Measurements from ENCODE around the gene ZNF471.
A peak's percentile ranks its signal among the peaks of the same experiment; 100 is the strongest.

Gene ZNF471

GRCh38 chr19:56543776-56544175 lies 36.1 kb downstream of the ZNF471 start:
- TF ChIP-seq ZNF274 (IDR thresholded peaks at IDR 0.05; ENCODE audit: low read depth, low read length): no peak
- H3K4me3 ChIP-seq (ENCODE audit: low read length): no peak overlapping the region

GRCh38 chr19:56547535-56547934 lies 39.9 kb downstream of the ZNF471 start:
- H3K4me3 ChIP-seq (ENCODE audit: low read length): no peak overlapping the region
- no peak for TF ChIP-seq ZNF274 (IDR thresholded peaks at IDR 0.05; ENCODE audit: low read depth, low read length)

GRCh38 chr19:56554272-56554869 lies 46.7 kb downstream of the ZNF471 start:
- H3K4me3 ChIP-seq (ENCODE audit: low read length): no peak overlapping the region
- TF ChIP-seq ZNF274 (IDR thresholded peaks at IDR 0.05; ENCODE audit: low read depth, low read length): peak; percentile 60; the same call in 1 of the 2 replicates

- H3K4me3 ChIP-seq (ENCODE audit: low read length): no peak overlapping the region
- TF ChIP-seq ZNF274 (IDR thresholded peaks at IDR 0.05; ENCODE audit: low read depth, low read length): no peak
These were observed 55.1 kb downstream of the ZNF471 start for GRCh38 chr19:56562766-56563165.

GRCh38 chr19:56566904-56567273 lies 59.2 kb downstream of the ZNF471 start:
- TF ChIP-seq ZNF274 (IDR thresholded peaks at IDR 0.05; ENCODE audit: low read depth, low read length): no peak

GRCh38 chr19:56567274-56568120 lies 59.8 kb downstream of the ZNF471 start, which contains the start of gene ZNF470:
Gene ZNF470, plus strand, starts transcription at chr19:56567468. Its CDS starts 2,844 bp downstream, at chr19:56570312.
- TF ChIP-seq ZNF274 (IDR thresholded peaks at IDR 0.05; ENCODE audit: low read depth, low read length): no peak
- H3K4me3 ChIP-seq (ENCODE audit: low read length): peak within 1 kb of the TSS; percentile 91

More at GRCh38 chr19:56566904-56567273, 59.2 kb downstream of the ZNF471 start:
- H3K4me3 ChIP-seq (ENCODE audit: low read length): peak overlapping the region; percentile 91

- H3K4me3 ChIP-seq (ENCODE audit: low read length): no peak overlapping the region
- no peak for TF ChIP-seq ZNF274 (IDR thresholded peaks at IDR 0.05; ENCODE audit: low read depth, low read length)
These were observed 64.9 kb downstream of the ZNF471 start for GRCh38 chr19:56572589-56572988.

GRCh38 chr19:56573914-56574313 lies 66.3 kb downstream of the ZNF471 start:
- no peak for TF ChIP-seq ZNF274 (IDR thresholded peaks at IDR 0.05; ENCODE audit: low read depth, low read length)
- H3K4me3 ChIP-seq (ENCODE audit: low read length): no peak overlapping the region

- TF ChIP-seq ZNF274 (IDR thresholded peaks at IDR 0.05; ENCODE audit: low read depth, low read length): peak; percentile 96
- H3K4me3 ChIP-seq (ENCODE audit: low read length): no peak overlapping the region
These were observed 70.3 kb downstream of the ZNF471 start for GRCh38 chr19:56577719-56578602.
